Esophagus squamous epithelium (tissue), 5 donors: ENCODE results near the gene SLC6A17. TPM values are rescaled to one million over a fixed set of nuclear protein-coding genes. Genes with fewer than 3 reads are reported as not detected.

Experiments
- DNase-seq: peaks from one replicate; lab custom pipeline; 2025; lab: John Stamatoyannopoulos, UW
- H3K27ac ChIP-seq, 4 donors: fragments of 200-600 bp; sonication (generic); one replicate each; pipeline ENCODE4 v1.5.1; 2016 to 2019; ENCODE audit warnings: mild to moderate bottlenecking in 1 of 4
- H3K27me3 ChIP-seq, 4 donors: fragments of 200-600 bp; sonication (generic); 1 replicate in 3 of 4; 2 replicates in 1 of 4; pipeline versions ENCODE4 v1.5.1 to v1.6.0; 2017 to 2021; ENCODE audit warnings: antibody characterized with exemption in 1 of 4
- H3K36me3 ChIP-seq, 3 donors: fragments of 200-600 bp; sonication (generic); one replicate each; pipeline ENCODE4 v1.5.1; 2016 to 2019
- H3K4me1 ChIP-seq, 3 donors: fragments of 200-600 bp; sonication (generic); one replicate each; pipeline ENCODE4 v1.5.1; 2017 to 2019
- H3K4me3 ChIP-seq, 4 donors: fragments of 200-600 bp; sonication (generic); 1 replicate in 3 of 4; 2 replicates in 1 of 4; pipeline ENCODE4 v1.5.1; 2016 to 2019; ENCODE audit warnings: mild to moderate bottlenecking in 2 of 4, moderate library complexity in 1 of 4
- H3K9me3 ChIP-seq, 3 donors: fragments of 200-600 bp; sonication (generic); one replicate each; pipeline ENCODE4 v1.5.1; 2016 to 2019
- CTCF ChIP-seq, 6 experiments: fragments of 450-650 bp in 4 of 6; fragments of 200-600 bp in 2 of 6; sonication (generic) in 2 of 6; IDR thresholded peaks; one replicate each; pipeline ENCODE4 v1.5.1; 2016 to 2019; ENCODE audit warnings: antibody characterized with exemption in 6 of 6, mild to moderate bottlenecking in 4 of 6, moderate library complexity in 4 of 6
- POLR2A ChIP-seq, 4 donors: fragments of 450-650 bp; IDR thresholded peaks; one replicate each; pipeline ENCODE4 v1.6.1; 2017; ENCODE audit warnings: antibody characterized with exemption in 4 of 4, mild to moderate bottlenecking in 4 of 4, moderate library complexity in 3 of 4
- WGBS, 2 donors: methylation state at CpG; one replicate each; pipeline ENCODE4 v1.1.5; 2018; 5-methylcytosine and 5-hydroxymethylcytosine counted together
- intact Hi-C: fragments of 100-400 bp; cut with DNase I; formaldehyde crosslinking; loops from one replicate; pipeline ENCODE4 v1.15.0; 2022
- total RNA-seq, 4 donors: library from RNA; depleted of rRNA; stranded (reverse); fragments of >200 nt; gene quantifications; one replicate each; pipeline ENCODE4 v1.1.0, GENCODE V29; 2016
- donor health status: DM: yes; HTN: yes; CAD: no.

The SLC6A17 gene
- total RNA-seq, 4 donors from 2014 or later, result 0.11 to 0.29 (median 0.23) TPM

DNA sequence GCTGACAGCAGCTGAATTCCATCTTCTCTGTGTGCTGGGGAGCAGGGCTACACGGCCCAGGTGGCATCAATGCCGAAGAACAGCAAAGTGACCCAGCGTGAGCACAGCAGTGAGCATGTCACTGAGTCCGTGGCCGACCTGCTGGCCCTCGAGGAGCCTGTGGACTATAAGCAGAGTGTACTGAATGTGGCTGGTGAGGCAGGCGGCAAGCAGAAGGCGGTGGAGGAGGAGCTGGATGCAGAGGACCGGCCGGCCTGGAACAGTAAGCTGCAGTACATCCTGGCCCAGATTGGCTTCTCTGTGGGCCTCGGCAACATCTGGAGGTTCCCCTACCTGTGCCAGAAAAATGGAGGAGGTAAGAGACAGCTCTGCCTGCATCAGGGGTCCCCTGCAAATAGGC, 16.6 kb downstream of the SLC6A17 start:
- Histone ChIP-seq H3K9me3 (no peaks in the 10 kb centered on the region), H3K27ac (no peak overlapping the region), H3K36me3 (no peaks in the 10 kb centered on the region), H3K4me3 (no peak overlapping the region), H3K4me1 (peaks cover 0 to 5% (median 0%) of the 10 kb centered on the region in 3 donors), H3K27me3 (peaks cover 0 to 5% (median 0%) of the 10 kb centered on the region in 4 donors)
- intact Hi-C loops, result no loop called here
- DNase-seq, result no peak
- 88 to 91% methylated on average over 5 of the region's 11 CpGs for WGBS, 2 donors
- TF ChIP-seq POLR2A (IDR thresholded peaks at IDR 0.05) (no peak), CTCF (IDR thresholded peaks at IDR 0.05) (no peak)

DNA sequence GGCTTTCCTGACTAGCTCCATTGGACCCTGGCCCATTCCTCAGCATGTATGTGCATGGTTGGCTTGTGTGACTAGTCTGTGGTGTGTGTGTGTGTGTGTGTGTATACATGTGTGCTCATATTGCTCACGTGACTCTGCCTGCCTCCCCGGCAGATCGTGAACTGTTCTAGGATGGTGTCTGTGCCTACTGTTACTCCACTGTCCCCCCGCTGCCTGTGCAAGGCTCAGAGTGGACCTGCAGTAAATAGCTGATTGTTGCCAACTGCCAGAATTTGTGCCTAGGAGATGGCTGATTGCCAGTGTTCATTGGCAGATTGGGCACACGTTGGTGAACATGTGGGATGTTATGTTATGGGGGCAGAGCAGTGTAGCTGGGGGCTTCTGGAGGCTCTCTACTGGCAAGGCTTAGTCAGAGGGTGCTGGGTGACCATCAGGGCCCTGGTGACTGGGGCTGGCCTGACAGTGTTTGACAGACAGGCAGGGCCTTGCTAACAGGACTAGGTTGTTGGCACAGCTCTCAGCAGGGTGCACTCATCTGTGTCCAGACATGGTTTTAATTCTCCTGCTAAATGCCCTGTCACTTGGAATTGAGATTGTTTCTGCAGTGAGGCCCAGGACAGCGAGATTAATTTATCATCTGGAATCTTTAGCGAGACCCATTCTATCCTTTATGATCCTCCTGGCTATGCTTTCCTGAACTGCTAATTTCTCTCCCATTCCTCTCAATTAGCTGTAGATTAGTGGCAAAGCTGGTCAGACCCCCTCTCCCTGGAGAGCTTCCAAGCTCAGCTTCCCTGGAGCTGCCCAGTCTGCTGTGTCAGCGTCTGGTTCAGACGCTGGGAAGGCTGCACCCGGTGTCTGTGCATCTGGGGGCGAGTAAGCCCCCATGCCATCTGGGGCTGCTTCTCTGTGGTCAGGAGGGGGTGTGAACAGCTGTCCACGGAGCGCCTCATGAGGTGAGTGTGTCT, 20.8 kb downstream of the SLC6A17 start:
- DNase-seq, result no peak
- H3K9me3 ChIP-seq, result no peaks in the 10 kb centered on the region
- no peak overlapping the region for H3K27ac ChIP-seq
- peaks cover 0 to 19% (median 0%) of the 10 kb centered on the region in 4 donors for H3K27me3 ChIP-seq
- intact Hi-C loops, result no loop called here
- no peak overlapping the region for H3K4me3 ChIP-seq
- WGBS, 2 donors, result 49 to 57% methylated on average over 5 to 6 of the region's 13 CpGs
- H3K36me3 ChIP-seq, result no peaks in the 10 kb centered on the region
- peaks cover 0 to 3% (median 0%) of the 10 kb centered on the region in 3 donors for H3K4me1 ChIP-seq
- TF ChIP-seq POLR2A (IDR thresholded peaks at IDR 0.05), result no peak
- TF ChIP-seq CTCF (IDR thresholded peaks at IDR 0.05), result no peak

DNA sequence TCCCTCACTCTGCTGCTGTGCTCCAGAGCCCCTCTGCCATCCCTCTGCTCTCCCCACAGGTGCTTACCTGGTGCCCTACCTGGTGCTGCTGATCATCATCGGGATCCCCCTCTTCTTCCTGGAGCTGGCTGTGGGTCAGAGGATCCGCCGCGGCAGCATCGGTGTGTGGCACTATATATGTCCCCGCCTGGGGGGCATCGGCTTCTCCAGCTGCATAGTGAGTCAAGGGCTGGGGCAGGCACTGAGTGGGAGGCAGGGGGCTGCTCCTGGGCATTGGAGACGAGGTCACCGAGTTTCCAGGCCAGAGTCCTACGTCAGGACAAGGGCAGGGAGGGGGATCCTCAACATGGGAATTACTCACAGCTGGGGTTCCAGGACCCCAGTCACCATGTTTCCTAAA, 21.7 kb downstream of the SLC6A17 start:
- no peak overlapping the region for H3K4me3 ChIP-seq
- H3K36me3 ChIP-seq, result no peaks in the 10 kb centered on the region
- H3K4me1 ChIP-seq, result peaks cover 0 to 6% (median 0%) of the 10 kb centered on the region in 3 donors
- TF ChIP-seq CTCF (IDR thresholded peaks at IDR 0.05) (no peak), POLR2A (IDR thresholded peaks at IDR 0.05) (no peak)
- H3K27me3 ChIP-seq, result peaks cover 0 to 19% (median 0%) of the 10 kb centered on the region in 4 donors
- H3K9me3 ChIP-seq, result no peaks in the 10 kb centered on the region
- no peak for DNase-seq
- intact Hi-C loops, result no loop called here
- WGBS, 2 donors, result 40 to 67% methylated on average over 1 to 3 of the region's 10 CpGs
- H3K27ac ChIP-seq, result no peak overlapping the region

GRCh38 chr1:110173466-110174105, 23.3 kb downstream of the SLC6A17 start:
- Histone ChIP-seq H3K4me3 (no peak overlapping the region), H3K36me3 (no peaks in the 10 kb centered on the region), H3K27ac (no peak overlapping the region), H3K9me3 (no peaks in the 10 kb centered on the region), H3K27me3 (peaks cover 0 to 19% (median 0%) of the 10 kb centered on the region in 4 donors), H3K4me1 (peaks cover 0 to 6% (median 0%) of the 10 kb centered on the region in 3 donors)
- TF ChIP-seq POLR2A (IDR thresholded peaks at IDR 0.05) (no peak), CTCF (IDR thresholded peaks at IDR 0.05) (no peak)
- no peak for DNase-seq
- 70 to 77% methylated on average over 10 to 14 of the region's 15 CpGs for WGBS, 2 donors
- intact Hi-C loops, result no loop called here

DNA sequence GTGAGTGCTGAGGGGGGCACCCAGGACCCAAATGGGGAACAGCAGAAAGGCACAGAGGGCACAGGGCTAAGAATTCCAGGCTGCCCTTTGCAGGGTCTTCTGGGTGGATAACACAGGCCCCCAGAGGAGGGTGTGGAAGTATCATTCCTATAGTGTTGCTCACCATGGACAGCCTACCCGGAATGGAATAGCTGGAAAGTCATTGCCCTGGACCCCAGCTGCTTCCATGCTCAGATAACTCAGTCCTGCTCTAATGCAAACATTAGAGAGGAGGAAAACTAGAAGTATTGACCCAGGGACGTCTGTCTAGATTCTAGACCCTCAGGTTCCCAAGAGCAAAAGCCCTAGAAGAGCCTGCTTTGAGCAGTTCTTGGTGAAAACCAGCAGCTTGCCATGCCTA, 24.7 kb downstream of the SLC6A17 start:
- no peak for TF ChIP-seq CTCF (IDR thresholded peaks at IDR 0.05)
- no peak for TF ChIP-seq POLR2A (IDR thresholded peaks at IDR 0.05)
- Histone ChIP-seq H3K27me3 (peaks cover 0 to 19% (median 0%) of the 10 kb centered on the region in 4 donors), H3K36me3 (no peaks in the 10 kb centered on the region), H3K4me1 (peaks cover 0 to 6% (median 0%) of the 10 kb centered on the region in 3 donors), H3K9me3 (no peaks in the 10 kb centered on the region), H3K27ac (no peak overlapping the region), H3K4me3 (no peak overlapping the region)
- intact Hi-C loops, result no loop called here
- no peak for DNase-seq
- WGBS, 2 donors, result 81% methylated on average over 2 of the region's 2 CpGs; no CpG with 5 or more reads in 1 of the 2 donors
